Prostate gland (tissue), 2 donors: ENCODE data around the gene CRYL1. TPM values are rescaled to one million over a fixed set of nuclear protein-coding genes. Genes with fewer than 3 reads are reported as not detected.

ENCODE experiments used
- DNase-seq: peaks from one replicate; pipeline ENCODE4 v3.0.0-alpha.2; 2019; ENCODE audit warnings: low spot score
- H3K27ac ChIP-seq, 2 donors: fragments of 200-600 bp; sonication (generic); 2 replicates each; pipeline ENCODE4 v1.5.1; 2017 to 2019
- H3K27me3 ChIP-seq: fragments of 200-600 bp; sonication (generic); replicated peaks from 2 replicates; pipeline ENCODE4 v1.5.1; 2019; ENCODE audit not compliant: insufficient read depth
- H3K36me3 ChIP-seq, 2 donors: fragments of 200-600 bp; sonication (generic); 1 replicate in 1 of 2; 2 replicates in 1 of 2; pipeline versions ENCODE4 v1.5.1 to v1.8.1; 2017 to 2019
- H3K4me1 ChIP-seq: fragments of 200-600 bp; sonication (generic); replicated peaks from 2 replicates; pipeline ENCODE4 v1.5.1; 2019
- H3K4me3 ChIP-seq, 2 donors: fragments of 200-600 bp; sonication (generic); 2 replicates each; pipeline ENCODE4 v1.5.1; 2017 to 2019
- H3K9me3 ChIP-seq: fragments of 200-600 bp; sonication (generic); 2 replicates; pipeline ENCODE4 v1.5.1; 2017
- CTCF ChIP-seq, 4 experiments: fragments of 200-600 bp in 2 of 4; fragments of 450-650 bp in 2 of 4; sonication (generic) in 2 of 4; IDR thresholded peaks; 1 replicate in 3 of 4; 2 replicates in 1 of 4; pipeline ENCODE4 v1.5.1; 2016 to 2019; ENCODE audit warnings: antibody characterized with exemption in 4 of 4, mild to moderate bottlenecking in 2 of 4, moderate library complexity in 2 of 4
- POLR2A ChIP-seq: fragments of 450-650 bp; IDR thresholded peaks from one replicate; pipeline ENCODE4 v1.6.1; 2016; ENCODE audit warnings: antibody characterized with exemption, mild to moderate bottlenecking
- POLR2AphosphoS5 ChIP-seq: sonication (generic); formaldehyde crosslinking; IDR thresholded peaks from one replicate; pipeline ENCODE4 v1.6.1; 2017; ENCODE audit warnings: antibody characterized with exemption
- WGBS: methylation state at CpG from one replicate; pipeline ENCODE4 v1.1.5; 2018; 5-methylcytosine and 5-hydroxymethylcytosine counted together
- intact Hi-C: fragments of 100-400 bp; cut with DNase I; formaldehyde crosslinking; loops from one replicate; pipeline ENCODE4 v1.14.2; 2022
- total RNA-seq, 2 donors: library from RNA; depleted of rRNA; stranded (reverse); fragments of >200 nt; gene quantifications; one replicate each; pipeline ENCODE4 v1.1.0, GENCODE V29; 2016

The CRYL1 gene
- total RNA-seq, 2 donors from 2014 or later = 35.3 to 75.5 TPM

- H3K36me3 ChIP-seq = no peaks in the 10 kb centered on the region
- TF ChIP-seq POLR2AphosphoS5 (no peak), CTCF (IDR thresholded peaks at IDR 0.05) (no peak), POLR2A (no peak)
- H3K27me3 ChIP-seq = no peaks in the 10 kb centered on the region
- intact Hi-C loops = no loop called here
- no peaks in the 10 kb centered on the region for H3K4me1 ChIP-seq
- no peak for DNase-seq
- 46% methylated on average over 8 of the region's 8 CpGs for WGBS
- no peaks in the 10 kb centered on the region for H3K9me3 ChIP-seq
- H3K27ac ChIP-seq = no peak overlapping the region
- H3K4me3 ChIP-seq = no peak overlapping the region
Measured at GRCh38 chr13:20461860-20462532, 63.7 kb downstream of the CRYL1 start.

- Histone ChIP-seq H3K27ac (no peak overlapping the region), H3K36me3 (no peaks in the 10 kb centered on the region), H3K4me3 (no peak overlapping the region), H3K27me3 (no peaks in the 10 kb centered on the region), H3K4me1 (no peaks in the 10 kb centered on the region), H3K9me3 (no peaks in the 10 kb centered on the region)
- WGBS = 52% methylated on average over 2 of the region's 2 CpGs
- intact Hi-C loops = no loop called here
- DNase-seq = no peak
- no peak for TF ChIP-seq CTCF (IDR thresholded peaks at IDR 0.05)
Measured at GRCh38 chr13:20461481-20461859, 64.2 kb downstream of the CRYL1 start.

DNA sequence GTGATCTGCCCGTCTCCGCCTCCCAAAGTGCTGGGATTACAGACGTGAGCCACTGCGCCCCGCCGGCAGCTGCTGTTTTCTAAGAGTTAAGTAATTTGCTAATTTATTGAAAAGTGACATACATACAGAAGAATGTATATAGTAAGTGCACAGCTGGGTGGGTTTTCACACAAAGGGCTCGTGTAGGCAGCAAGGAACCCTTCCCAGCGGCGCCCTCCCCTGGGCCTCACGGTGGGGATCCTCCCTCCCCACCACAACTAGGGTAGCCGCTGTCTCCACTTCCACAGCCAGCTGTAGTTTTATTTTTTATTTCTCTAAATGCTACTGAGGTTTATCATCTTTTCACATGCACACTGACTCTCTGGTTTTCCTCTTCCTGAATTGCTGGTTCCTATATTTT is 64.9 kb downstream of the CRYL1 start:
- 95% methylated on average over 11 of the region's 11 CpGs for WGBS
- H3K36me3 ChIP-seq = no peaks in the 10 kb centered on the region
- intact Hi-C loops = no loop called here
- no peaks in the 10 kb centered on the region for H3K27me3 ChIP-seq
- H3K9me3 ChIP-seq = no peaks in the 10 kb centered on the region
- TF ChIP-seq POLR2AphosphoS5 (no peak), CTCF (IDR thresholded peaks at IDR 0.05) (no peak), POLR2A (no peak)
- H3K4me1 ChIP-seq = no peaks in the 10 kb centered on the region
- DNase-seq = no peak
- H3K4me3 ChIP-seq = no peak overlapping the region
- H3K27ac ChIP-seq = no peak overlapping the region

DNA sequence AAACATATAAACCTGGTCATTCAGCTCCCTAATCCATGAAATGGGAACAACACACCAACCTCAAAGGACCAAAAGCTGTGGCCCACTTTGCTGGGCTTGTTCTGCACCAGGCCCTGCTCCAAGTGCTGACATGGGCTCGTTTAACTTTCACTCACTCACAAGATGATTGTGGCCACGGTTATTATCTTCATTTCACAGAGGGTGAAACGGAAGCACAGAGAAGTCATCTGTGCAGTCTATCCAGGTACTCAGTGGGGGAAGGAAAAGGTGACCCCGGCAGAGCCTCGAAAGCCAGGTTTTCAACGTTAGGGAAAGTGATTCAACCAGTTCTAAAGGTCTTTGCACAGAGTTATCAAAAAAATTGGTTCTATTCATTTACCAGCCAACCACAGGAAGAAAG is 68.0 kb downstream of the CRYL1 start:
- intact Hi-C loops = no loop called here
- no peak for TF ChIP-seq POLR2AphosphoS5
- TF ChIP-seq POLR2A = no peak
- no peak for TF ChIP-seq CTCF (IDR thresholded peaks at IDR 0.05)
- H3K4me1 ChIP-seq = no peaks in the 10 kb centered on the region
- no peaks in the 10 kb centered on the region for H3K9me3 ChIP-seq
- no peak overlapping the region for H3K27ac ChIP-seq
- H3K27me3 ChIP-seq = no peaks in the 10 kb centered on the region
- WGBS = 69% methylated on average over 6 of the region's 6 CpGs
- H3K4me3 ChIP-seq = no peak overlapping the region
- no peak for DNase-seq
- H3K36me3 ChIP-seq = no peaks in the 10 kb centered on the region

DNA sequence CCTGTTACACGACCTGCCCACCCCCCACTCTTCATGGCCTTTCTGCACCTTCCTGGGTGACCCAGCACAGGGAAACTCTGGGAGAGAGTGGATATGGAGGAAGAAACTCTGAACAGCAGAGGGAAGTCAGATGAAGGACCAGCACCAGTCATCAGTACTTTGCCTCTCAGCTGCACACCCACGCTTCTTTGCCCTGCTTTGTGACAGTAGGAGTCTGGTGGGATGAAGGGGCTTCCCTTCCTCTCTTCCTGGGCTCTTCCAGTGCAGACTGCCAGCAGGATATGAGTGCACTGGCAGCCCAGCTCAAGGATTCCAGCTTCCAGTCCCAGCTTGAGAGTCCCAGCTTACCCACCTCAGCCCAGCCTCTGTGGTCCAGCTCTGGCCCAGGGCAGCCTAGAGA is 68.9 kb downstream of the CRYL1 start:
- Histone ChIP-seq H3K9me3 (no peaks in the 10 kb centered on the region), H3K4me1 (no peaks in the 10 kb centered on the region), H3K27ac (no peak overlapping the region), H3K36me3 (no peaks in the 10 kb centered on the region), H3K27me3 (no peaks in the 10 kb centered on the region), H3K4me3 (no peak overlapping the region)
- no peak for DNase-seq
- TF ChIP-seq POLR2A (no peak), CTCF (IDR thresholded peaks at IDR 0.05) (no peak), POLR2AphosphoS5 (no peak)
- intact Hi-C loops = no loop called here
- 49% methylated on average over 2 of the region's 2 CpGs for WGBS
